Ammon's horn (tissue), 1 donor: ENCODE data around the gene HAS3.
A peak's percentile ranks its signal among the peaks of the same experiment; 100 is the strongest.
"Not testable (repeated sequence)": the region's sequence is repeated elsewhere in the genome, so short reads cannot be mapped to it uniquely, and the experiment has no call there.

Experiments
- DNase-seq: peaks from one replicate; pipeline ENCODE4 v3.0.0-alpha.2; 2016; ENCODE audit warnings: low spot score

The HAS3 gene

GRCh38 chr16:69105501-69106361, at the start of gene HAS3:
Gene HAS3, plus strand, starts transcription at chr16:69105653. Its CDS starts 3,743 bp downstream, at chr16:69109396.
- peak; percentile 53 for DNase-seq

DNA sequence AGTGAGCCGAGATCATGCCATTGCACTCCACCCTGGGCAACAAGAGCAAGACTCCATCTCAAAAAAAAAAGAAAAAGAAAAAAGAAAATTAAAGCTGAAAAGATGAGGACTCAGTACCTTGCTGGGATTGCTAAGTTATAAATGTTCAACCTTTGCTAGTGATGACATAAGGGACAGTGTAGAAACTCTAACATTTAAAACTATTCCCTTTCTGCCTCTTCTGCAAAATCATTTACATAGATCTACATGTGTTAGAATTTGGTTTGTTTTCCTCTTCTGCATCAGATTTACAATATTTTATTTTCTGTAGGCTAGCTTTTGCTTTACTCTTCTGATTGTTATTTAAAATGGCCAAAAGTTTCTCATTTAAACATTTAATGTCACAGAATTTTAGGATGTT, 49.5 kb upstream of the HAS3 start:
- DNase-seq = no peak

DNA sequence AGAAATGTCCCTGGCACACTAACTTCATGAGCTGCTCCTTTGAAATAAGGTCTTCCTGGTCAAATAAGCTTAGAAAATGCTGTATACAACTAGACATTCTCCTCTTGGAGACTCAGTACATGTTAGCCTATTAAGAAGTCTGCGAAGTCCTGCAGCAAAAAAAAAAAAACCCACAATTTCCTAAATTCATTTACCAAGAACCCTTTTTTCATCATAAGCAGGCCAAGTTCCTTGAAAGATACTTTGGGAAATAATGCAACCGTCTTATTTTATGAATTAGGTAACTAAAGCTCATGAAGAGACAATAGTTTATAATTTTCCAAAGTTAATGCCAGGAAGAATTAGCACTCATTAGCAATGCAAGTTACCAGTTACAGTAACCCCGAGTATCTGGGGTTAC, 49.0 kb upstream of the HAS3 start:
- DNase-seq = no peak

DNA sequence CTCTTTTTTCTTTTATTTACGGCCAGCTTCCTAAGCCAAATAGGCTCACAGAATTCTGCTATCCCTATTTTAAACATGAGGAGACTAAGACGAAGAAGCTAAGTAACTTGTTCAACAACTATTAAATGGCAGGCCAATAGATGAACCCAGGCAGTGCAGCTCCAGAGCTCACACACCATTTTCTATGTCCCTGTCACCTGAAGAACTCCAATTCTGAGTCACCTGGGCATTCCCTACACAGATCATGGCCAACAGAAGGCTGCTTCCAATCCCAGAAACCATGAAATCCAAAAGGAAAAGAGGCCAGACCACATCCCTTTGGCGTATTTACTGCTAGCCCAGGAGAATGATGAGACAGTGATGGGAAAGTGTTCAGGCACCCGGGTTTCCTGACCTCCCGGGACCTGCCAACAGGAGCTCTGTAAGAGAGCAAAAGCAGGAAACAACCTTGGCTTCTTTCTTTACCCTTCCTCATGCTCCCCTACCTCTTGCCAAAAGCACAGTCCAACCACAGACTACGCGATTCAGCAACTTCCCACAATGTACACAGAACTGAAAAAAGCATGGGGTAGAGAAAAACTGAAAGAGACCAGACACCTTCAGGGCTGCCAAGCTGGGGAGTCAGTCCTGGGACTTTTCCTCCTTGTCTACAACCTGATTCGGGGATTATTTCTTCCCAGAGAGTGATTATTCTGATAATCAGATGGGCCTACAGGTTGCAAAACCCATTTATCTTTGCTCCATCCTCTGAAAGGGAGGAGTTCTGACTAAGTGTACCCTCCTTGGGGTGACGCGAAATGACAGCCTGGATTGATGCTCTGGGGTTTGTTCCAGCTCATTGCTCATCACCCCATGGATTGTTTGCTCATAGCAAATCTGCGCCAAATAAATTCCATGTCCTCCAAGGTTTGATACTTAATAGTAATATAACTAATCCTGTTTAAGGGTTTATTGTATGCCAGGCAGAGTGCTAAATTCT, 47.8 kb upstream of the HAS3 start:
- peak; percentile 49 for DNase-seq

DNA sequence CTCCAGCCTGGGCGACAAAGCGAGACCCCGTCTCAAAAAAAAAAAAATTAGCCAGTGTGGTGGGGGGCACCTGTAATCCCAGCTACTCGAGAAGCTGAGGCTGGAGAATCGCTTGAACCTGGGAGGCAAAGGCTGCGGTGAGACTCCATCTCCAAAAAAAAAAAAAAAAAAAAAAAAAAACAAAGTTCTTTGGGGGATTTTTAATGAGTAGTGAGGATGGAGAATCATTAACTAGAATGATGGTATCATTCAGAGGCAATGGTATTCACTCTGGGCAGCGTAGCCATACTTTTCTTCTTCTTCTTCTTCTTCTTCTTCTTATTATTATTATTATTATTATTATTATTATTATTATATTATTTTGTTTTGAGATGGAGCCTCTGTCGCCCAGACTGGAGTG, 42.0 kb upstream of the HAS3 start:
- not testable (repeated sequence) for DNase-seq

DNA sequence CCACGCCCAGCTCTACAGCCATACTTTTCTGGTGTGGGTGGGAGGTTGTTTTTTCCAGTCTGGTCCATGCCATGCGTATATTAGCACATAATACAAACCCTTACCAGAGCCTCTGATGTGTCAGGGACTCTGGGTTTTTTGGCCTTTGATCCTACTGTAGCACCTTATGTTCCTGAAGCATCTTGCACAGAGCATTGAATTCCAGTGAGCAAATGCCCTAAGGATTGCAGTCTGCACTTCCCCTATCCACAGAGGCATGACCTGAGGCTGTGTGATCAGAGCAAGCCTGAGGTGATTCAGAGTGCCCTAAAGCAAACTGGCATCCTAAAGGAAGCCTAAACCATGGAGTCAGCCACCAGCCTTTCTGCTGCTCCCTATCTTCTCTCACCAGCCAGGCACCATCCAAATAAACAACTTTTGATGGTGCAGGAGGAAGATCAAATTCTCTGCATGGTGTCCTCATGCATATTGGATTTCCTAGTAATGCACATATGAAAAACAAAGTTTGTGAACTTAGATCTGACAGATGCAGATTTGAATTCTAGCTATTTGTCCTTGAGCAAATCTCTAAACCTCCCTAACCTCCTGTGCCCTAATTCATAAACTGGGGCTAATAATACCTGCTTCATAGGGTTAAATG, 41.2 kb upstream of the HAS3 start:
- DNase-seq = no peak

DNA sequence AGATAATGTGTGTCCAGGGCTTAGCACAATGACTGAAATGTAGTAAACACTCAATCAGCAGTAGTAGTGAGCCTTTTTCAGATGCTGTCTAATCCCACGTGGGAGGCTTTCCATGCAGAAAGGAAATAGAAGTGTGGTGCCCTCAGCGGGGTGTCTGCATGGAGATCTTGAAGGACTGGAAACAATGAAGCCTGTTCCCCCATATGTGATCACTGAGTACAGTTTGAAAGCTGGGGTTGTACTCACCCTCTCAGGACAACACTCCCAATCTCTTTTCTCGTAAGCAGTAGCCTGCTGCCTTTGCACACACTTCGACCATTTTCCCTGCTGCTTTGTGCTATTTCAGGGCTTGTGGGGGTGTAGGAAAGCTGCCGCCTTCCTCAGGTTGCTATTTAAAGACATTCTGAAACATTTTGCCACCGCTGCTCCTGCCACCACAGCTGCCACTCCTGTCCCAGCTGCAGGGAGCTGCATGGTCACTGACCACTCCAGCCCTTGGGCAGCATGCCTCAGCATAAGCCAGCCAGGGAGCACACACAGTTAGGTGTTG, 40.6 kb upstream of the HAS3 start:
- peak; percentile 23 for DNase-seq

- DNase-seq = no peak
Measured at GRCh38 chr16:69069504-69069903, 35.9 kb upstream of the HAS3 start.

- no peak for DNase-seq
Measured at GRCh38 chr16:69071036-69071435, 34.4 kb upstream of the HAS3 start.

DNA sequence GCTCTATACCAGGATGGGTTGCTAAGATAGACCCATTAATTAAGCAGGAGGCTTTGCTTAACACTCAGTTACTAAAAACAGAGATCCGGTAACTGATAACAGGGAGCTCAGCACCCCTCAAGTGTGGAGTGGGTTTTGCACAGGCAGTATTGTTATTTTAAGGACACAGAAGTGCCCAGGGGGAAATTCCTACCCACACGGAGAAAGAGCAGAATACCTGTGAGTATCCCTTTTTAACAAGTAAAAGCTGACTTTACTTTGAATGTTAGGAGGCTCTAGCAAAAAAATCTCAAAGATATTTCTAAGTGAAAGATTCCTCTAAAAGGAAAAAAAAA, 32.8 kb upstream of the HAS3 start:
- DNase-seq = no peak

DNA sequence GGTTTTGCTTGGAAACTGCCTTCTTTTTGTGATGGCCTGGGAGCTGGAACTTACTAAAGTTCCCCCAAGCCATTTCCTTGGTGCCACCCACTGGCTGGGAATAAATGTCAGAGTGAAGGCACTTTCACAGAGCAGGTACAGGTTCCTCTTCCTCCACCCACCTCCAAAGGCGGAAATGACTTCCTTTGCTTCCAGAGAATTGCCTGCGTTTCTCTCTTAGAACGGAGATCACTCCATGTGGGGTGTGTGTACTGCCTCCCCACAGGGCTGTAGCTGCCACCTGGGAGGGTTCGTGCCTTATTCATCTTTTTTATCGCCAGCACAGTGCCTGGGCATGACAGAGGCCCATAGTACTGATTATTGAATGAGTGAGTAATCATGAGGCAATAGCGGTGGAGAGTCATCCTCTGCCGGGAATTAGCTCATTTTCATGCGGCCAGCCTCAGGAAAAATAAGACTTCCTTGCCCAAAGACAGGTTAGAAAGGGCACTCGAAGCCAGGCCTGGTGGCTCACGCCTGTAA, 32.2 kb upstream of the HAS3 start:
- no peak for DNase-seq

GRCh38 chr16:69077251-69077650, 28.2 kb upstream of the HAS3 start:
- DNase-seq = no peak

- DNase-seq = no peak
Measured at GRCh38 chr16:69078073-69078472, 27.4 kb upstream of the HAS3 start.

GRCh38 chr16:69079697-69080096, 25.8 kb upstream of the HAS3 start:
- no peak for DNase-seq

- no peak for DNase-seq
Measured at GRCh38 chr16:69083306-69083941, 22.0 kb upstream of the HAS3 start.

GRCh38 chr16:69084289-69084688, 21.2 kb upstream of the HAS3 start:
- DNase-seq = no peak

GRCh38 chr16:69085032-69085695, 20.3 kb upstream of the HAS3 start:
- DNase-seq = no peak

DNA sequence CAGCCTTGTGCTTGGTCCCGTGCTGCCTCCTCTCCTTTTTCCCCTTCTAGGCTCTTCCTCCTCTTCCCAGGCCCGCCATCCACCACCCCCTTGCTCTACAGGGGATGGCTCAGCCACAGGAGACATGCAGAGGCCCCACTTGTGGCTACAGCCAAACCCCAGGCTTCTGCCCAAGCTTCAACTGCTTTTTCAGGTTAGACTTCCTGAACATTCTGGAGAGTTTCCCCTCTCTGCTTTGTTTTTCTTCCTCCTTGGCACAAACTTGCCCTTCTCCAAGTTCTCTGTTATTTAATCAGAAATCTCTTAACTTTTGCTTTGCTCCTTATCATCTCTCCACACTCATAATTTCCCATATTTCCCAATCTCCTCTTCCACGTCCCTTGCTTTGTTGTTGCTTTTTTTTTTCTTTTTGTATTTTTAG, 18.3 kb upstream of the HAS3 start:
- DNase-seq = no peak

- DNase-seq = no peak
Measured at GRCh38 chr16:69088684-69089083, 16.8 kb upstream of the HAS3 start.

- DNase-seq = peak; percentile 27
Measured at GRCh38 chr16:69089091-69089910, 16.2 kb upstream of the HAS3 start.
